ENCODE data around the gene FCAMR. TPM values are rescaled to one million over a fixed set of nuclear protein-coding genes. Genes with fewer than 3 reads are reported as not detected.
A peak's percentile ranks its signal among the peaks of the same experiment; 100 is the strongest.

Gene FCAMR
- not detected in 2 replicates for total RNA-seq (2014; rRNA removed)
- not detected for polyA plus RNA-seq (2012)

- peak; percentile 19 for DNase-seq (ENCODE audit: low read depth)
Measured at GRCh38 chr1:206970446-206970845, at the start of gene FCAMR. TSS of gene FCAMR (minus strand) at chr1:206970460. CDS start at chr1:206970125, 335 bp downstream.

GRCh38 chr1:207019661-207020060 lies 49.4 kb upstream of the FCAMR start:
- DNase-seq (ENCODE audit: low read depth), result no peak

- DNase-seq (ENCODE audit: low read depth), result no peak
Measured at GRCh38 chr1:207019161-207019560, 48.9 kb upstream of the FCAMR start.

- DNase-seq (ENCODE audit: low read depth), result no peak
Measured at GRCh38 chr1:207018707-207019106, 48.4 kb upstream of the FCAMR start.

- DNase-seq (ENCODE audit: low read depth), result peak; percentile 88
Measured at GRCh38 chr1:207017615-207018559, 47.6 kb upstream of the FCAMR start.

- no peak for DNase-seq (ENCODE audit: low read depth)
Measured at GRCh38 chr1:207015791-207016190, 45.5 kb upstream of the FCAMR start.

GRCh38 chr1:207014728-207015127 lies 44.5 kb upstream of the FCAMR start:
- no peak for DNase-seq (ENCODE audit: low read depth)

GRCh38 chr1:207013321-207014085 lies 43.2 kb upstream of the FCAMR start:
- no peak for DNase-seq (ENCODE audit: low read depth)

GRCh38 chr1:207010726-207011125 lies 40.5 kb upstream of the FCAMR start:
- DNase-seq (ENCODE audit: low read depth), result no peak

GRCh38 chr1:207009945-207010344 lies 39.7 kb upstream of the FCAMR start:
- no peak for DNase-seq (ENCODE audit: low read depth)

- DNase-seq (ENCODE audit: low read depth), result no peak
Measured at GRCh38 chr1:207009182-207009850, 39.1 kb upstream of the FCAMR start.

GRCh38 chr1:207007352-207008033 lies 37.2 kb upstream of the FCAMR start:
- DNase-seq (ENCODE audit: low read depth), result peak; percentile 97

GRCh38 chr1:207006914-207007313 lies 36.7 kb upstream of the FCAMR start:
- no peak for DNase-seq (ENCODE audit: low read depth)

GRCh38 chr1:207006083-207006482 lies 35.8 kb upstream of the FCAMR start:
- no peak for DNase-seq (ENCODE audit: low read depth)

- peak; percentile 79 for DNase-seq (ENCODE audit: low read depth)
Measured at GRCh38 chr1:207004931-207005830, 34.9 kb upstream of the FCAMR start.

GRCh38 chr1:207003210-207003609 lies 33.0 kb upstream of the FCAMR start:
- DNase-seq (ENCODE audit: low read depth), result no peak

GRCh38 chr1:207002724-207003146 lies 32.5 kb upstream of the FCAMR start:
- DNase-seq (ENCODE audit: low read depth), result peak; percentile 18

GRCh38 chr1:207001492-207002245 lies 31.4 kb upstream of the FCAMR start:
- no peak for DNase-seq (ENCODE audit: low read depth)

GRCh38 chr1:207000651-207001291 lies 30.5 kb upstream of the FCAMR start:
- peak; percentile 48 for DNase-seq (ENCODE audit: low read depth)

All from LHCN-M2 (cell line).